ENCODE measurements around the gene KRI1. TPM values are rescaled to one million over a fixed set of nuclear protein-coding genes. Genes with fewer than 3 reads are reported as not detected.

The KRI1 gene
- total RNA-seq, 1 experiment from 2014 or later, result 24.5 TPM

- Histone ChIP-seq H3K4me2 (no peak overlapping the region), H4K20me1 (ENCODE audit: insufficient read depth) (peaks cover 7% of the 10 kb centered on the region; the same call in 1 of the 2 replicates), H3K4me3 (no peak overlapping the region), H3K79me2 (ENCODE audit: low read depth) (peaks cover 22% of the 10 kb centered on the region), H3K9me2 (ENCODE audit: insufficient read depth) (no peaks in the 10 kb centered on the region), H3K27ac (no peak overlapping the region), H3K4me1 (replicated peaks; ENCODE audit: insufficient read depth) (peaks cover 14% of the 10 kb centered on the region), H3F3A (ENCODE audit: insufficient read depth, low read depth) (peaks cover 29% of the 10 kb centered on the region; the same call in 1 of the 2 replicates), H3K9me3 (ENCODE audit: insufficient read depth, low read depth) (no peaks in the 10 kb centered on the region), H2AFZ (no peak overlapping the region), H3K36me3 (ENCODE audit: low read depth) (peaks cover 8% of the 10 kb centered on the region; the same call in 1 of the 2 replicates), H3K27me3 (ENCODE audit: insufficient read depth, low read depth) (no peaks in the 10 kb centered on the region)
- POLR2A ChIA-PET (ENCODE audit: unreplicated experiment), result no interaction called here
- no peak for TF ChIP-seq CTCF (conservative IDR thresholded peaks at IDR 0.05)
- TF ChIP-seq EZH2 (IDR thresholded peaks at IDR 0.05; ENCODE audit: low read depth), result no peak
- DNase-seq, result no peak
- BruUV-seq (replicated peaks), result no TSS peak
- CTCF ChIA-PET, result interaction anchor here (0.6 kb wide), 1 partner anchor 67 kb away, joined by 5 read pairs; no protein-coding TSS in a partner anchor
- intact Hi-C loops (cut with micrococcal nuclease; ENCODE audit: unreplicated experiment), result loop anchor here (10.0 kb wide), 1 partner anchor 298 kb away; no protein-coding TSS in a partner anchor
Measured at GRCh38 chr19:10562609-10563008, 3.2 kb downstream of the KRI1 start.

GRCh38 chr19:10560154-10560553, 5.7 kb downstream of the KRI1 start:
- peaks cover 7% of the 10 kb centered on the region for H4K20me1 ChIP-seq (ENCODE audit: insufficient read depth)
- intact Hi-C loops (cut with micrococcal nuclease; ENCODE audit: unreplicated experiment), result loop anchor here (10.0 kb wide), 1 partner anchor 295 kb away; no protein-coding TSS in a partner anchor
- H3K4me2 ChIP-seq, result no peak overlapping the region
- H3K9me2 ChIP-seq (ENCODE audit: insufficient read depth), result no peaks in the 10 kb centered on the region
- TF ChIP-seq EZH2 (IDR thresholded peaks at IDR 0.05; ENCODE audit: low read depth) (no peak), CTCF (conservative IDR thresholded peaks at IDR 0.05) (no peak)
- H3K27ac ChIP-seq, result no peak overlapping the region
- no peak overlapping the region for H3K4me3 ChIP-seq
- H2AFZ ChIP-seq, result no peak overlapping the region
- peaks cover 19% of the 10 kb centered on the region for H3K36me3 ChIP-seq (ENCODE audit: low read depth)
- BruUV-seq (replicated peaks), result no TSS peak
- H3F3A ChIP-seq (ENCODE audit: insufficient read depth, low read depth), result peaks cover 26% of the 10 kb centered on the region; the same call in 1 of the 2 replicates
- no peak for DNase-seq
- POLR2A ChIA-PET (ENCODE audit: unreplicated experiment), result no interaction called here
- CTCF ChIA-PET, result no interaction called here
- H3K79me2 ChIP-seq (ENCODE audit: low read depth), result peaks cover 17% of the 10 kb centered on the region
- no peaks in the 10 kb centered on the region for H3K27me3 ChIP-seq (ENCODE audit: insufficient read depth, low read depth)
- no peaks in the 10 kb centered on the region for H3K9me3 ChIP-seq (ENCODE audit: insufficient read depth, low read depth)
- peaks cover 8% of the 10 kb centered on the region; the same call in 1 of the 2 replicates for H3K4me1 ChIP-seq (replicated peaks; ENCODE audit: insufficient read depth)

- CTCF ChIA-PET, result no interaction called here
Measured at GRCh38 chr19:10557603-10558197, 8.1 kb downstream of the KRI1 start.

More at GRCh38 chr19:10557603-10558197, 8.1 kb downstream of the KRI1 start:
- no peaks in the 10 kb centered on the region for H3K27me3 ChIP-seq (ENCODE audit: insufficient read depth, low read depth)
- POLR2A ChIA-PET (ENCODE audit: unreplicated experiment), result no interaction called here
- H3K9me2 ChIP-seq (ENCODE audit: insufficient read depth), result no peaks in the 10 kb centered on the region
- peaks cover 20% of the 10 kb centered on the region for H3K36me3 ChIP-seq (ENCODE audit: low read depth)
- H3K4me2 ChIP-seq, result no peak overlapping the region
- BruUV-seq (replicated peaks), result no TSS peak
- intact Hi-C loops (cut with micrococcal nuclease; ENCODE audit: unreplicated experiment), result no loop called here
- peaks cover 32% of the 10 kb centered on the region for H3F3A ChIP-seq (ENCODE audit: insufficient read depth, low read depth)
- TF ChIP-seq EZH2 (IDR thresholded peaks at IDR 0.05; ENCODE audit: low read depth) (no peak), CTCF (conservative IDR thresholded peaks at IDR 0.05) (no peak)
- H3K4me3 ChIP-seq, result no peak overlapping the region
- H3K4me1 ChIP-seq (replicated peaks; ENCODE audit: insufficient read depth), result no peaks in the 10 kb centered on the region
- H2AFZ ChIP-seq, result no peak overlapping the region
- peaks cover 2% of the 10 kb centered on the region; the same call in 1 of the 2 replicates for H4K20me1 ChIP-seq (ENCODE audit: insufficient read depth)
- H3K27ac ChIP-seq, result no peak overlapping the region
- H3K79me2 ChIP-seq (ENCODE audit: low read depth), result no peaks in the 10 kb centered on the region
- H3K9me3 ChIP-seq (ENCODE audit: insufficient read depth, low read depth), result no peaks in the 10 kb centered on the region
- DNase-seq, result no peak
